ENCODE measurements around the gene ITSN2.
A peak's percentile ranks its signal among the peaks of the same experiment; 100 is the strongest.

ITSN2 gene

DNA sequence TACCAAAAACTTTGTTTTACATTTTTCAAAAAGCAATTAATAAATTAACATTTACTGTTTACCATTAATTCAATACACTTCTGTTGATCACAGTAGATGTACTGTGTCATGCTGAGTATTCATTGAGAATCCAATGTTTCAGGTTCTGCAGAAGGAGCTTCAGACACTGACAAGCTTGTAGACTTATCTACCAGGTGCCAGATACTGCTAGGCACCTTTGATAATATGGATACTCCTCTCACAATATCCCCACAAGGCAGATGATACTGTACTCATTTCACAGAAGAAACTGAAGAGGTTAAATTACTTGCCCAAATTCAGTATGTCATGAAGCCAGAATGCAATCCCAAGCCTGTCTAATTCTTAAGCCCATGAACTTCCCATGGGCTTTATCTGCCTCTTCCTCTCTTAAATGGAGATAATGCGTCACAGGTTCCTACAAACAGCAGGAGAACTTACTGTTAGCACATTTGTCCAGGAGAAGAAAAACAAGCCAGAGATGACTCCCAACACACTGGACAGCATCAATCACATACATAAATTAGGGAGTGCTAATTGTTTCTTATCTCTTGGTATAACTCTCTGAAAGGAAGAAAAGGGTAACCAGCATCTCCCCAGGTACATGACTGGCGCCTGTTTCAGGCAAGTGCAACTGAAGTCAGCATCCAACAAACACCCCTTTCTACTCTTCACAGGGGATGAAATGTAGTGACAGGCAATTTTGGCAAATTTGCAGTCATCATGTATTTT lies 27.4 kb downstream of the ITSN2 start:
- DNase-seq, result no peak

DNA sequence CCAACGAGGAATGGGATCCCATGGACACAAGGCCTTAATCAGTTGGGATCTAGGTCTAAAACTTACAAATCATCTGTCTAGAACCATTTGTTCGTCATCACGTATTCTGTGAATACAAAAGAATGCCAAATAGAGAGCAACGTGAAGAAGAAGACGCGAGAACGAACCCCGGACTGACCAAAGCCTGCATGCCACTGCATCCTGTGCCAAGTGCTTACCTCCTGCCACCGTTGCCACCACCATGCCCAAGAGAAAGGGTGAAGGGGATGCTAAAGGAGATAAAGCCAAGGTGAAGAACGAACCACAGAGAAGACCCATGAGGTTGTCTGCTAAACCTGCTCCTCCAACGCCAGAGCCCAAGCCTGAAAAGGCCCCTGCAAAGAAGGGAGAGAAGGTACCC lies 30.2 kb downstream of the ITSN2 start:
- DNase-seq, result no peak

DNA sequence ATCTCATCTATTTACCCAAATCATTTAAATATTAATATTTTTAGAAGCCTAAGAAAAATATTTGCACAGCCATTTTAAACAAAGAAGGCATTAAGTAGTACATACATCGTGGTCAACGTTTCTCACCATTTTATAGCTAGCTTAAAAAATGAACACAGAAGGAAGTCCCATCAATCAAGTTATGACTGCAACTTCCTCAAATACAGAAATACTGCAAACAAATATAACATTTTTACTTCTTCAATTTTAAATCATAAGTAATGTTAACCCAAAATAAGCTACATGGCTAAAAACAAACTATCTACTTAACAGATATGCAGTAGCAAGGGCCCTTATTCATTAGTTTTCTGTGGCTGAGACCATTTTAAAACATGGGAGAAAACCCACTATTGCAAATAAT lies 30.6 kb downstream of the ITSN2 start:
- no peak for DNase-seq

DNA sequence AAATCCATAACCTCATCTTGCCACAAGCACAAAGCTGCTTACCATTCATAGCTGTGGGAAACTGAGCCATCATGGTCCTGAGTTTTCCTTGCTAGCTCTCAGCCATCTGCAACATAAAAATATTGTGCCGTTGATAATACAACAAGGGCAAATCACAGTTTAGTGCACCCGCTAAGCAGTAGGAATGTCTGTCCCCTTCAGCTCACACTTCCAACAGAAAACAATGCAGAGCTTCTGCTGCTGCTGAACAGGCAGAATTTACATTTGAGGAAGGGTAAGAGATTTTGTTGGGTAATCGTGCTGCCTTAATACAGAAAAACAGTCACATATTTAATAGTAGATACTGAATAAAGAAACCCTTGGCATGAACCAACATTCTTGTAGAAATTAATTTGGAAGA lies 32.3 kb downstream of the ITSN2 start:
- no peak for DNase-seq

DNA sequence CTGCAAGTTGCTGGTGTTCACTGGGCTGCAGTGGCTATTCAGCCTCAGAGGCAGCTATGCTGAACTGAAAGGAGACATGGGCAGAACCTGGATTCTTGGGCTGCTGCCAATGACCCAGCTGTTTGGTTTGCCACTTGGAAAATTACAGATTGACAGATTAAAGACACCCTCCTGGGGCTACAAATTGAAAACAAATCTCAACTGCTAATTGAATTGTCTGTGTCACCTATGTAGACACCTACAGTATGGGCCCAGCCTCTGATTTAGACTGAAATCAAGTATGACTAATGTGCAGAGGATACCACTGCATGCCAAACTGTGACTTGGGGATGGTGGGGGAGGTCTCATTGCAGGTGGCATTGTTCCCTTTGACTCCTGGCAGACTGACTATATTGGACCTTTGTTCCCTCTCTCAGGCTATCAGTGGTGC lies 42.8 kb downstream of the ITSN2 start:
- DNase-seq, result no peak

DNA sequence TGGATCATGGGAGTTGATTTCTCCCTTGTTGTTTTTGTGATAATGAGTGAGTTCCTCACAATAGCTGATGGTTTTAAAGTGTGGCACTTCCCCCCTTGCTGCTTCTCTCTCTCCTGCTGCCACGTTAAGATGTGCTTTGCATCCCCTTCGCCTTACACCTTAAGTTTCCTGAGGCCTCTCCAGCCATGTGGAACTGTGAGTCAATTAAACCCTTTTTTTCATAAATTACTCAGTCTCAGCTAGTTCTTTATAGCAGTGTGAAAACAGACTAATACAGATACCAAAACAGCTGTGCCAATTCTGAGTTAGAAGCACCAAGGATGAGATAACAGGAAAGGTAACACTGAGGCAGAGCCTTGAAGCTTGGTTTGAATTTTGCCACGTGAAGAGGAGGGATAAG lies 44.7 kb downstream of the ITSN2 start:
- DNase-seq, result no peak

DNA sequence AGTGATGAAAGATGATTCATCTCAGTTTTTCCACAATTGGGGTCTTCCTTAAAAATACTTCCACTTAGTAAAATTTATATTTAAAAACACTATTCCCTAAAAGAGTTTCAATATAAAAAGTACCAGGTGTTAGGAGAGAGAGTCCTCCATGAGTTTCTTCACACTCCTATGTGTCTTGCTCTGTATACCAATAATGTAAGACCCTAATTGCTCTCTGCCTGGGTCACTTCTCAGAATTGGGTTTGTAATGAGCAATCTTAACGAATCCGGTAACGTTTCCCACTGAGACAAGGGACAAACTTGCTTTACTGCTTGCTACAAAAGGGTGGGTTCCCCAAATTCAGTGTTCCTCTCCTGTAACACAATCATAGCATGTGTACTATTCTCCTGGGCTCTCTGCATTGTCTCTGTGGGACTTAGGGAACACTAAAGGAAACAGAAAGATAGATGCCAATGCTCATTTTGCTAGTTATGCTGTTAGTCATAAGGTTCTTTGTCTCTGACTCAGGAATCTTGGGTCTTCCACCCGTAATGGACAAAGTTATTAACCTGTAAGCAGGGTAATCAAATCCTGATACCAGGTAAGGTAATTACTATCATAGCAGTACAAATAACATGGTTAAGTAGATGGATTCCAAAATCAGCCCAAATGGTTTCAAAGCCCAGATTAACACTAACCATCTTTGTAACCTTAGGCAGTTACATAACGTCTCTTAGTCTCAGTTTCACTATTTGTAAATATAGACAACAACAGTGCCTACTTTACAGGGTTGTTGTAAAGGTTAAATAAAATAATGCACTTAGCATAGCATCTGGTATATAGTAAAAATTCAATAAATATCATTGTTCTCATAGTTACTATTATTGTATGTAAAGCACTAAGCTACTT lies 46.3 kb downstream of the ITSN2 start:
- DNase-seq, result no peak

DNA sequence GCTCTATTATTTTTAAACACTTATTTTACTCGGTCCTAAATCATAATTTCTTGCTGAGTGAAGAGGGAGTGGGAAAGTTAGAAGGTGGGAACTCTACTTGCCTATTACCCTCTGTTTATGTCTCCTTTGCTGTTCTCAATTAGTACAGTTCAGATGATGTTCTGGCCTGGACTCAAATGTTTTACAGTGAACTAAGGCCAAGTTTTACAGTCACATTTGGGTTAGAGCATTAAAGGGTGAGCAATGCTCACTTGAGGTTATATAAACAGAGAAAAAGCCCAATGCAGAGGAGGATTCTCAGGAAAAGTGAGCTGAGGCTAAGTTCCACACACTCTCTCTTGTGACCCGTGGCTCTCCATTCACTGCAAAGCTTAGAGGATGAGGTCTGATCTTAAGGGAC lies 52.4 kb downstream of the ITSN2 start:
- DNase-seq, result no peak

DNA sequence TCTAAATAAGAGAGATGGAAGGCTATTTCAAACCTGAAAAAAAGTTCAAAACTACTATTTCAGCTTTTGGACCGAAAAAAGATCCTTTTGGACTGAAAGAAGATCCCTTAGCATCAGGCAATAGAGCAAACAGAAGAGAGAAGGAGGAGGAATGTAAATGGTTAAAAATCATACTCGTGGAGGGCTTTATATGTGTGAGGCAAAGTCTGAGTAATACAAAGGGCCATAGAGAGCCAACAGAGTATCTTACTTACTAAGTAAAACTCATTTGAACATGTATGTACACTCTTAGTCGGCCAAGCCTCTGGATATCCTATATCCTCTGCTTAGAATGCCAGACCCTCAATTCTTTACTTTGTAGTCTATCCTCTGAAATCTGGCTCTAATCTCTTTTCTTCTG lies 55.7 kb downstream of the ITSN2 start:
- no peak for DNase-seq

DNA sequence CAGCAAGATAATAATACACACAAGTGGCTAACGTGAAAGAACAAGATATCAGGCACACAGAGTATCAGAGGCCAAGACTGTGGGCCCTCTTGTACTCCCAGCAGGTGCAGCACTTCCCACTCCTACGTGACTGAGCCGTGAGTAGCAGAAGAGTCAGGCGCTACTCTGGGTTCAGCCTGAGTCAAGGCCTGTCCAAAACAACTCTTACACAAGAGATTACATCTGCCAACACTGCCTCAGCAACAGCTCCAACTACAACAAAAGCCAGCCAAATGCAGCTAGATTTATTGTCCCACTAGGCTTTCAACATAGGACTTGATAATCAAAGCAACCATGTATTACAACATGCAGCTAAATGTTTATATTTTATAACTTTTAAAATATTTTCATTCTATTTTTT lies 56.2 kb downstream of the ITSN2 start:
- peak; percentile 9 to 15 for DNase-seq

DNA sequence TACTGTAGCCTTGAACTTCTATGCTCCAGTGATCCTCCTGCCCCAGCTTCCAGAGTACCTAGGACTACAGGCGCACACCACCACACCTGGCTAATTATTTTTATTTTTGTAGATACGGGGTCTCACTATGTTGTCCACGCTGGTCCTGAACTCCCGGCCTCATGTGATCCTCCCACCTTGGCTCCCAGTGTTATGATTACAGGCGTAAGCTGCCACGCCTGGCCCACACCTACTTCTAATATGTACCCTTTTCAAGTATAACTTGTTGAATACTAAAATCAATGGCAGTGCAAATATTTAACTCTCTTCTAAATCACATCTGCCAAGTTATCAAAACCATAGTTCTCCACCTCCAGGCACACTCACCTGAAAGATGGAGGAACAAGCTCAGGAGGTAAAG lies 58.7 kb downstream of the ITSN2 start:
- DNase-seq, result no peak

DNA sequence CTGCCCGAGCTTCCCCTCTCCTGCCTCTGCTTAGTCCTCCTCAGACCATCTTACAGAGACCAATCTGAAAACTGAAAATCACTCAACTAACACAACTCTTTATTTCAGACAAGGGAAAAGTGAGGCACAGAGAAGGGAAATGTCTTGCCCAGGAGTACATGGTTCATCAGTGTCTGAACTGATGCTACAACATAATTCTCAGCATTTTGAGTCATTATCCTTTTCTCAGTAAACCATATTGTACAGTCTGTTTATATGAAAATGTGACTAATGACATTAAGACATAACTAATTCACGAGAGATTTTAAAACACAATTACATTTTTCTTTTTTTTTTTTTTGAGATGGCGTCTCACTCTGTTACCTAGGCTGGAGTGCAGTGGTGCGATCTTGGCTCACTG lies 62.7 kb downstream of the ITSN2 start:
- no peak for DNase-seq

DNA sequence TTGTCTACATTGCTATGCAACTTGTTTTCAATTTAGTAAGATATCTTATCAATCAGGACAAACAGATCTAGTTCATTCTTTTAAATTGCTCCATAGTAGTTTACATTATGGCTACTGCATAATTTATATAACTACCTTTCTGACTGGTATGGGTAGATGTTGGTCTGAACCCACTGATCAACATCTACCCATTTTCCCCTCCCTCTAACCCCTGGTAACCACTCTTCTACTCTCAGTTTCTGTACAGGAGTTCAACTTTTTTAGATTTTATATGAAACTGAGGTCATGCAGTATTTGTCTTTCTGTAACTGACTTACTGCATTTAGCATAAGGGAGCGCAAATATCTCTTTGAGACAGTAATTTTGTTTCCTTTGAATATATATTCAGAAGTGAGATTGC lies 73.2 kb downstream of the ITSN2 start:
- DNase-seq, result no peak

DNA sequence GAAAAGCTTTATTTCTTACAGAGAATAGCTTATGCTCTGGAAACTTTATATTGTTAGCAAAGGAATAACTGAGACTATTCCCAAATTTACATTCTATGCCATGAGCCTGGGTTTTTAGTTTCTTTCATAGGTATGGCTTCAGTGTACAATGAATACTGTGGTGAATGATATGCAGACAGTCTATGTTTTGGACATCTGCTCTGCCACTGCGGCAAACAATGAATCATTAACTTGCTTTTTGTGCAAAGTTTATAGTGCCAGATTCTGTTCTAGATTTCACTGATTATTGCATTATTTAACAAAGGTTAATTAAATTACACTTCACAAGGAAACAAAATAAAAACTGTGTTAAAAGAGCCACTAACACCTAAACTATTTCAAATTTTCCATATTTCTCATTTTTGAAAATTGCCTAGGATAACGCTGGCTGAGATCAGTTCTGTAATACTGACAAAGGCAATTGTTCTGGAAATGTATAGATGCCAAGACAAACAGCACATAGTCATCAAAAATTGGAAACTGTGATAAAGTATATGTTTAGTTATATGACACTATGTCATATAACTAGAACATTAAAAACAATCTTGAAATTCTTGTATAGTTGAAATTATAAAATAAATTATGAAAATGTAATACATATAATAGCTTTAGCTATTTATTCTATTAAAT lies 74.7 kb downstream of the ITSN2 start:
- DNase-seq, result no peak

DNA sequence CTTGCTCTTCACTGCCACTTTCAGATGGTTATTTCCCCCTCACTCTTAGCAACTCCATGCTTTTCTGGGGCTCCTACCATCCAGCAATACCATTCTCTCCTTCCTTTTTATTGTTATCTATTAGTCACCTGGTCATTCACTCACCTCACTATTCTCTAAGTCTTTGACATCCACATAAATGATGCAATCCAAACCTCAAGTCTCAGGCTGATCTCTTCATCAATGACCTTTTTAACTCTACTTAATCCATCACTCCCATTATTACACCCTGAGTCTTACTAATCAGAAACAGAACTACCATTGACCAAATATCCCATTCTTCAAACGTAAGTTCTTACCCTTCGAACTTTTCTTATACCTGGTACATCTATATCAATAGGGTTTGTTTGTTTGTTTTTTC lies 79.7 kb downstream of the ITSN2 start:
- no peak for DNase-seq

DNA sequence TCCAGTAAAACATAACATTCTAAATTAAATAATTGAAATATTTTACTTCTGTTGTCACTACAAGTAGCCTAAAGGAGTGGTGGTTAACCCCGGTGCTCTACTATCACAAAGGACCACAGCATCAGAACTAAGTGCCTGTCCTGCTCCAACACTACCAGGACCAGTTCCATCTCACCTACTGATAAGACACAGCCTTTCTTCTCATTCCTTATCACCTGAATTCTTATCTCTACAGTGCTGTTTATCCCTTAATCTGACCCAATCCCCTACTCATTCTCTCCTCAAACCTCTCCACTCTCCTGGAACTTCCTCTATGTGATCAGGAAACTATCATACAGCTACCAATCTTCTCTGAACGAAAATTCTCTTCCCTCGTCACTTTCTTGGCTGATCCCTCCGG lies 80.2 kb downstream of the ITSN2 start:
- no peak for DNase-seq

DNA sequence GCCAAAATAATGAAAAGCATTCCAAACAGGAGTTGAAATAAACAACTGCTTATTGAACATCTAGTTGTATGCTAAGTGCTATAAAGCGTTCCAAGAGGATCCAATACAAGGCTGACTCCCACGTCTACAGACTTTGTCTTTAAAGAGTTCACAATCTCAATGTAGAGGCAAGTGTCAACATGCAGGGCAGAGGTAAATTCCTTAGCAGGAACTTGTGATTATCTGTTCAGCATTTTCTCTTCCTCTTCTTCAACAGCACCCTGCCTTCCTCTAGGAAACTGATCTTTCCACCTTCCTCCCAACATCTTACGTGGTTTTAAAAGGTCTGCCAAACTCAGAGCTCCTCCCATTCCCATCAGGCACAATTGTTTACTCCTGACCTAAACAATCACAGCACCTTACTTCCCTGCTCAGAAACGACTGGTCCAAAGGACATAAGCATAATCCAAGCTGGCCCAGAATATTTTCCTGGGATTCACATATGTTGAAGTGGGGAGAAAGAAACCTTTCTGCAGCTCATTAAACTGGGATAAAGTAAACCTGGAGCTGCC lies 83.9 kb downstream of the ITSN2 start:
- DNase-seq, result no peak

DNA sequence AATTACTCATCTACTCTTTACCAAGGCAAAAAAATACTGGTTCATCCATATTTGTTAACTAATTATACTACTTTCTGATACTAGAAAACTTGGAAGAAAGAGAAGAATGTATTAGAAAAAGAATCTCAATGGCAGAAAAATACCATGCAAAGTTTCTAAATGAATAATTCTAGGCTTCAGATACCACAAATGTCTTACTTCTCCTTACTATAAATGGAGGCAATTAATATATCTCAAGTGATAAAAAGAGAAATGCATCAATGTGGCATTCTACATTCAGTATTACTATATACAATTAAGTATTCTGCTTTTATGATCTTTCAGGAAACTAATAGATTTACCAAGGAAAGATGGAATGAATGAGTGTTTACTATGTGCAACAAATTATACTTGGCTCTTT lies 85.5 kb downstream of the ITSN2 start:
- no peak for DNase-seq

DNA sequence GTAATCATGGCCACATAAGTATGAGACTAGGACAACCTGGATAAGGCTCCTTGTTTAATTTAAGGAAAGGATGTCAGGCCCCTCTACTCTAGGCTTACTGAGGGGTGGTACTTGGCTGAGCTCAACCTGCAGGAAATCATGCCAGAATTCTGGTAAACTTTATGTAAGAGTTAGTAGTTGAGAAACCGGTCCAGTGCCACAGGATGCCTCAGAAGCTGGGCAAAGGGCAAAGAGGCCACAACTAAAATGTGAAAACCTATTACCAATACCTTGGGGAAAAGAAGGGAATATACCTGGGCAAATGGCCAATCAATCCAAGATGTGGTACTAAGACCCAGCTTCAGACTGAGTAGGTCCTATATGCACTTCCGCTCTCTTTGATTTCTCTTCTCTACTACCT lies 86.7 kb downstream of the ITSN2 start:
- DNase-seq, result no peak

DNA sequence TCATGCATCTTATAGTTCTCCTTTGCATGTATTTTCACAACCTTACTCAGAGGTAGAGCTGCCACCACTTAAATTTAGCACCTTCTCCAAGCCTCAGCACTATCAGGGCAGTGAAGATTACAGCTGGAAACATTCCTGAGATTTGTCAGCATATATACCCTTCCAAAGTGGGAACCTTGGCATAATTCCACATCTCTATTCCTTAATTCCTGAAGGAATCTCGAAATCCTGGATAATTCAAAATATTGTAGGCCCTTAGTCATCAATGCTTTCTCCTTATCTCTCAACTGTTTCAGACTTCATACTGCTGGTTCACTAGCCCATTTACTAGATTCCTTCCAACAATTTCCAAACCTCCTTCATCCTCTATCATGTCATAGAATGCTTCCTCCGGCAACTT lies 87.4 kb downstream of the ITSN2 start:
- DNase-seq, result no peak

DNA sequence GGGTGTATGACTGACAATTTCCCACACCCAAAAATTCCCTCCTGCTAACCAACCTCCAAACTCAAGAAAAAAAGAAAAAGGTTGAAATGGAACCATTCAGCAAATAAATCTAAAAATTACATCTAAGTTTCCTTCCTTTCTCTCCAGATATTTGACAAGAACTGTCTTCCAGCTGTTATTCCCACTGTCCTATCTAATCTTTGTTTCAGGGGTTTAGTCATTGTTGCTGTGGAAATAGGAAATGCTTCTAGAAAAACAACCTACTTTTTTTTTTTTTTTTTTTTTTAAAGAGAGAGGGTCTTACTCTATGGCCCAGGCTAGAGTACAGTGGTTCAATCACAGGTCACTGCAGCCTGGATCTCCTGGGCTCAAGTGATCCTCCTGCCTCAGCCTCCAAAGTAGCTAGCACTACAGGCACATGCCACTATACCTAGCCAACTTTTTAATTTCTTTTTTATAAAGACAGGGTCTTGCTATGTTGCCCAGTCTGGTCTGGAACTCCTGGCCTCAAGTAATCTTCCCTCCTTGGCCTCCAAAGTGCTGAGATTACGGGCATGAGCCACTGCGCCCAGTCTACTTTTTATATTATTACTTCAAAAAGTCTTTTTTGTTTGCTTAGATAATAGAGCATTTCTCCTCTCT lies 88.1 kb downstream of the ITSN2 start:
- no peak for DNase-seq

DNA sequence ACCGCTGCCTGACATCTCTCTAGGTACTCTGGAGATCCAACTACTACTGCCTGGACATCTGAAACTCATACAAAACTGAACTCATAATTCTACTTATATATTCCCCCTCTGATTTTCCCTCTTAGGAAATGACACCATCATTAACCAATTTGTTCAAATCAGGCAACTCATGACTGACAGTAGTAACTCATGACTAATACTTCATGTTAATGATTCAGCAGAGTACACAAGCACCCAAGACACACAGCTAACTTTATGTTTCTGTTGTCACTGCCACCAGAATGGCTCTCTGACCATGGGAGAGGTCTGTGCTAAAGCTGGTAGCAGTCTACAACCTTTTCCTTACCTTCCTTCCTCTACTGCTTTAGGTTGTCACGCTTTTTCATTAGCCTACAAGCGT lies 91.1 kb downstream of the ITSN2 start:
- DNase-seq, result no peak

DNA sequence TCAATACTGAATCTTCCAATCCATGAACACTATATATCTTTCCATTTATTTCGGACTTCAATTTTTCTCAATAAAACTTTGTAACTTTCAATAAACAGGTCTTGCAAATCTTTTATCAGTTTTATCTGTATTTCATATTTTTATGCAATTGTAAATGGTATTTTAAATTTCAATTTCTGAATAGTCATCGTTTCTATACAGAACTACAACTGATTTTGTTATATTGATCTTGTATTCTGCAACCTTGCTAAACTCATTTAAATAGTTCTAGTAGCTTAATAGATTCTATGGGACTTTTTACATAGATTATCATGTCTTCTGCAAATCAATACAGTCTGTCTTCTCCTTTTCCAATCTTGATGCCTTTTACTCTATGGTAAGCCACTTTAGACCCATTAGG lies 95.1 kb downstream of the ITSN2 start:
- no peak for DNase-seq

Measured in SHP77 (cell line).